Calu3 (cell line): ENCODE data around the gene NUB1. TPM values are rescaled to one million over a fixed set of nuclear protein-coding genes. Genes with fewer than 3 reads are reported as not detected.

Source experiments
- BruUV-seq: library from RNA; stranded (reverse); fragments of 400-500 nt; replicated peaks from 2 replicates; lab custom pipeline; 2021; lab: Mats Ljungman, UMichigan
- CTCF ChIA-PET: fragments of 300-600 bp; sonication (Branson Sonifier 250); formaldehyde crosslinking; loops from one replicate; lab custom pipeline; 2022; ENCODE audit warnings: antibody characterized with exemption; lab: Charles Lee
- DNase-seq: peaks from one replicate; pipeline ENCODE4 v3.0.0; 2022
- H3K27ac Mint-ChIP-seq: one replicate; pipeline ENCODE4 v1.8.0; 2022; ENCODE audit warnings: mixed read lengths; ENCODE audit not compliant: unreplicated experiment
- H3K27me3 Mint-ChIP-seq: one replicate; pipeline ENCODE4 v1.8.0; 2022; ENCODE audit warnings: mixed read lengths; ENCODE audit not compliant: unreplicated experiment
- H3K36me3 Mint-ChIP-seq: one replicate; pipeline ENCODE4 v1.8.0; 2022; ENCODE audit warnings: mild to moderate bottlenecking, moderate library complexity, mixed read lengths; ENCODE audit not compliant: insufficient read depth, unreplicated experiment
- H3K4me1 Mint-ChIP-seq: one replicate; pipeline ENCODE4 v1.8.0; 2022; ENCODE audit warnings: mild to moderate bottlenecking, low read depth, mixed read lengths; ENCODE audit not compliant: unreplicated experiment
- H3K4me3 Mint-ChIP-seq: one replicate; pipeline ENCODE4 v1.8.0; 2022; ENCODE audit warnings: mild to moderate bottlenecking, low read depth, moderate library complexity, mixed read lengths; ENCODE audit not compliant: unreplicated experiment
- H3K9me3 Mint-ChIP-seq: one replicate; pipeline ENCODE4 v1.8.0; 2022; ENCODE audit warnings: low read depth, mixed read lengths; ENCODE audit not compliant: unreplicated experiment
- intact Hi-C: fragments of 100-400 bp; cut with micrococcal nuclease; formaldehyde crosslinking; loops from one replicate; pipeline ENCODE4 v1.10.0; 2022; ENCODE audit not compliant: unreplicated experiment
- total RNA-seq: library from RNA; stranded (reverse); gene quantifications from 2 replicates; pipeline ENCODE4 v1.2.3, GENCODE V29; 2022
- TF ChIP-seq, protein P1 (sequence below): fragments of 200-600 bp; IDR thresholded peaks from one replicate; pipeline ENCODE4 v1.8.0; 2022; ENCODE audit warnings: antibody characterized with exemption; ENCODE audit not compliant: unreplicated experiment

NUB1 gene
- total RNA-seq, 1 experiment from 2014 or later = 56.2 TPM

DNA sequence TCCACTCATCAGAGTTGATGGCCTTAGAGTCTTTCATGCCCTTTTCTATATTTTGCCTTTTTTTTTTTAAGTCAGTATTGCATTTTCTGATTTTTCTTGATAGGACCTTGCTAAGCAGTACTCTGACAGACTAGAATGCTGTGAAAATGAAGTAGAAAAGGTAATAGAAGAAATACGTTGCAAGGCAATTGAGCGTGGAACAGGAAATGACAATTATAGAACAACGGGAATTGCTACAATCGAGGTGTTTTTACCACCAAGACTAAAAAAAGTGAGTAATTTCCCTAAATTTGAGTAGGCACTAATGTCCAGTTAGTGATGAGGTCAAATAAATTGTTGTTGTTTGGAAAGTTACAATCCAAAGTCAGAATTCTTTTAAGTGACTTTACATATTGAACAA lies 7.4 kb downstream of the NUB1 start:
- no peaks in the 10 kb centered on the region for H3K9me3 Mint-ChIP-seq
- H3K4me1 Mint-ChIP-seq = peaks cover 27% of the 10 kb centered on the region
- TF ChIP-seq, protein P1, sequence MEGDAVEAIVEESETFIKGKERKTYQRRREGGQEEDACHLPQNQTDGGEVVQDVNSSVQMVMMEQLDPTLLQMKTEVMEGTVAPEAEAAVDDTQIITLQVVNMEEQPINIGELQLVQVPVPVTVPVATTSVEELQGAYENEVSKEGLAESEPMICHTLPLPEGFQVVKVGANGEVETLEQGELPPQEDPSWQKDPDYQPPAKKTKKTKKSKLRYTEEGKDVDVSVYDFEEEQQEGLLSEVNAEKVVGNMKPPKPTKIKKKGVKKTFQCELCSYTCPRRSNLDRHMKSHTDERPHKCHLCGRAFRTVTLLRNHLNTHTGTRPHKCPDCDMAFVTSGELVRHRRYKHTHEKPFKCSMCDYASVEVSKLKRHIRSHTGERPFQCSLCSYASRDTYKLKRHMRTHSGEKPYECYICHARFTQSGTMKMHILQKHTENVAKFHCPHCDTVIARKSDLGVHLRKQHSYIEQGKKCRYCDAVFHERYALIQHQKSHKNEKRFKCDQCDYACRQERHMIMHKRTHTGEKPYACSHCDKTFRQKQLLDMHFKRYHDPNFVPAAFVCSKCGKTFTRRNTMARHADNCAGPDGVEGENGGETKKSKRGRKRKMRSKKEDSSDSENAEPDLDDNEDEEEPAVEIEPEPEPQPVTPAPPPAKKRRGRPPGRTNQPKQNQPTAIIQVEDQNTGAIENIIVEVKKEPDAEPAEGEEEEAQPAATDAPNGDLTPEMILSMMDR = no peak
- peak overlapping the region; percentile 69 for H3K4me3 Mint-ChIP-seq
- no peak overlapping the region for H3K27ac Mint-ChIP-seq
- peaks cover 29% of the 10 kb centered on the region for H3K36me3 Mint-ChIP-seq
- no peak for DNase-seq
- no peaks in the 10 kb centered on the region for H3K27me3 Mint-ChIP-seq
- no TSS peak for BruUV-seq
- CTCF ChIA-PET = no interaction called here
- intact Hi-C loops = no loop called here

DNA sequence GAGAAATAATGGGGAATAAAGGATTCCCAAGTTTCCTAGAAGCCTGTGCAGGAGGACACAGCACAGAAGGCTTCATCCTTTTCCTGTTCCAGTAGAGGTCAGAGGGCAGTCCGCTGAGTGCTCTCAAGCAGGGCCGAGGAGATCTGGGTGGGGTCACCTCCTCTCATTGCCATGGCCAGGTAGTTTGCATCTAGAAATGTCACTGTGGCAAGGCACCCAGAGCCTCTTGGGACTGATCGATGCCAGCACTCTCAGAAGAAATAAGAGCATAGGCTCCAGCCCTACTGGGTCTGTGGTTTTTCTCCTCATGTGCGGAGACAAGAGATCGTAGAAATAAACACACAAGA lies 7.9 kb downstream of the NUB1 start:
- no peaks in the 10 kb centered on the region for H3K27me3 Mint-ChIP-seq
- peaks cover 29% of the 10 kb centered on the region for H3K36me3 Mint-ChIP-seq
- CTCF ChIA-PET = interaction anchor here (1.3 to 1.6 kb wide), 3 partner anchors 8 to 34 kb away, joined by 3 to 6 read pairs (median 5); partner anchors contain the start of gene NUB1
- peak; percentile 6 for DNase-seq
- intact Hi-C loops = no loop called here
- TSS peak; percentile 98 for BruUV-seq
- TF ChIP-seq, protein P1 = no peak
- peak overlapping the region; percentile 83 for H3K27ac Mint-ChIP-seq
- peak overlapping the region; percentile 69 for H3K4me3 Mint-ChIP-seq
- H3K4me1 Mint-ChIP-seq = peaks cover 27% of the 10 kb centered on the region
- H3K9me3 Mint-ChIP-seq = no peaks in the 10 kb centered on the region

DNA sequence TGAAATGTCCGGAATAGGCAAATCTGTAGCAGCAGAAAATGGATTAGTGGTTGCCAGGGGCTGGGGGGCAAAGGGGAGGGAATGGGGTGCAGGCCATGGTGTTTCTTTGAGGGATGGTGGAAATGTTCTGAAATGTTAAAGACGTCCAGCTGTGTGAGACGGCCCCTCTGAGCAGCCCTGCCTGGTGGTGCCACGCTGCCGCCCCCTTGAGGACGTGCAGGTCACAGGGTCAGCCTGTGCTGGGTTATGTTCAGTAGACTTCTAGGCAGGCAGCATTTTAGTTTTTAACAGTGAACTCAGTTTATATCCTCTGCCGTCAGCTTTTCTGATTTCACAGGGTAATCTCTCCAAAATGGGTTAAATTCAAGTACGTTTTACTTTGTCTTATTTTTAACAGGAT lies 9.4 kb downstream of the NUB1 start:
- Mint-ChIP-seq H3K4me3 (no peak overlapping the region), H3K27ac (no peak overlapping the region), H3K36me3 (peaks cover 28% of the 10 kb centered on the region), H3K4me1 (peaks cover 20% of the 10 kb centered on the region), H3K9me3 (no peaks in the 10 kb centered on the region), H3K27me3 (no peaks in the 10 kb centered on the region)
- CTCF ChIA-PET = interaction anchor here (1.3 to 1.6 kb wide), 2 partner anchors 9 to 11 kb away, joined by 3 to 5 read pairs; partner anchors contain the start of gene NUB1
- TF ChIP-seq, protein P1 = peak; percentile 43
- peak; percentile 21 for DNase-seq
- BruUV-seq = no TSS peak
- intact Hi-C loops = no loop called here

DNA sequence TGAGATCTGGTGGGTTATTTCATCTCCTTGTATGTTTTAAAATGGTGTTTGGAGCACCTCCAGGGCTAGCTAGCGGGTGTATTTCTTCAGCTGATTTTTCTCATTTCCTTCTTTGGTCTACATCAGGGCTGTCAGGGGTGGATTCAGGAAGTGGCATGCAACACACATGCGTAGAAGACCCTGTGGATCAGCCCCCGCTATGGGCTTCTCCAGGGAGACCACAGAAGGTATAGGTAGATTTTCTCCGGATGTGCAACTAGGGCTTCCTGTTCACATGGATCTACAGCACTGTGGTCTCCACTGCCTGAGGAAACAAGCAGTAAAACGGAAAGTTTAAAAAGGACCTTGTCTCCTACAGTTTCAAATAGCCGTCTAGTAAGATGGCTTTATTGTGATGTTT lies 10.4 kb downstream of the NUB1 start:
- CTCF ChIA-PET = no interaction called here
- intact Hi-C loops = no loop called here
- DNase-seq = no peak
- TF ChIP-seq, protein P1 = no peak
- BruUV-seq = no TSS peak
- Mint-ChIP-seq H3K4me1 (peaks cover 12% of the 10 kb centered on the region), H3K36me3 (peaks cover 38% of the 10 kb centered on the region), H3K9me3 (no peaks in the 10 kb centered on the region), H3K27me3 (no peaks in the 10 kb centered on the region), H3K4me3 (no peak overlapping the region), H3K27ac (no peak overlapping the region)
